Lower lobe of right lung (tissue), 2 donors: ENCODE results near the gene SSBP2. TPM values are rescaled to one million over a fixed set of nuclear protein-coding genes. Genes with fewer than 3 reads are reported as not detected.

Experiments
- ATAC-seq, 2 donors: fragments of 200-7000 bp; cut with Tn5 transposase; one replicate each; pipeline ENCODE4 v1.9.1; 2020 to 2022; ENCODE audit warnings: mild to moderate bottlenecking in 2 of 2, moderate library complexity in 2 of 2
- DNase-seq: peaks from one replicate; pipeline ENCODE4 v3.0.0-alpha.2; 2020
- H3K27ac ChIP-seq: fragments of 200-600 bp; one replicate; pipeline ENCODE4 v1.8.0; 2022
- H3K27me3 ChIP-seq: fragments of 200-600 bp; one replicate; pipeline ENCODE4 v1.8.0; 2022; ENCODE audit warnings: low read depth
- H3K36me3 ChIP-seq: fragments of 200-600 bp; one replicate; pipeline ENCODE4 v1.8.0; 2022; ENCODE audit warnings: mild to moderate bottlenecking
- H3K4me1 ChIP-seq: fragments of 200-600 bp; one replicate; pipeline ENCODE4 v1.8.0; 2022
- H3K4me3 ChIP-seq: fragments of 200-600 bp; one replicate; pipeline ENCODE4 v1.8.0; 2022; ENCODE audit warnings: mild to moderate bottlenecking
- H3K9me3 ChIP-seq: fragments of 200-600 bp; one replicate; pipeline ENCODE4 v1.8.0; 2022
- CTCF ChIP-seq: fragments of 200-600 bp; IDR thresholded peaks from one replicate; pipeline ENCODE4 v1.8.0; 2022; ENCODE audit warnings: antibody characterized with exemption, mild to moderate bottlenecking
- intact Hi-C: fragments of 100-400 bp; cut with DNase I; formaldehyde crosslinking; loops from one replicate; pipeline ENCODE4 v1.11.0; 2022
- total RNA-seq: library from RNA; stranded (reverse); fragmentation: NEBNext Ultra II Directional; extraction: Animal tissue kit (Norgen Biotek cat#: 25700); gene quantifications from one replicate; pipeline ENCODE4 v1.2.1, GENCODE V29; 2021
- donor health status: DM: no; HTN: yes; CAD: no; lungs with severe emphysema.

The SSBP2 gene
- total RNA-seq, 1 donor from 2014 or later: 41.1 TPM

DNA sequence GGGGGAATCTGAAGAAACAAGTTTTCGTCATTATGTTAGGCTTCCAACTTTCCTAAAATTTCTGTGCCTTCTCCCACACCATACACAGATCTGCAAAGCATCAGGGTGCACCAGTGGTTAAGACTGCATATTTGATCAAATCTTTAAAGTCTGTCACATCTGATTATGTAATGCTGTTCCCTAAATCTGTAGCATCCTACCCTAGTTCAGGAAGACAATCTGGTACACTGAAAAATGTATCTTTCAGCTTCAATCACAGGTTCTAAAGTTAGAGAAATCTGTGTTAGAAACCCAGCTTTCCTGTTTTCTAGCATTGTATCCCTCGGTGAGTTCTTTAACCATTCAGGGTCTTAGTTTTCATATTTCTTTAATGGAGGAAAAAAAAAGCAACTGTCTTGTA is 3.9 kb downstream of the SSBP2 start:
- H3K27ac ChIP-seq: no peak overlapping the region
- TF ChIP-seq CTCF: no peak
- no peaks in the 10 kb centered on the region for H3K36me3 ChIP-seq
- no peak for ATAC-seq
- intact Hi-C loops: loop anchor here (10.0 kb wide), 1 partner anchor 322 kb away; no protein-coding TSS in a partner anchor
- no peaks in the 10 kb centered on the region for H3K27me3 ChIP-seq
- no peak for DNase-seq
- H3K4me3 ChIP-seq: no peak overlapping the region
- peaks cover 18% of the 10 kb centered on the region for H3K4me1 ChIP-seq
- no peaks in the 10 kb centered on the region for H3K9me3 ChIP-seq

- Histone ChIP-seq H3K9me3 (no peaks in the 10 kb centered on the region), H3K27ac (no peak overlapping the region), H3K27me3 (no peaks in the 10 kb centered on the region), H3K36me3 (no peaks in the 10 kb centered on the region), H3K4me1 (no peaks in the 10 kb centered on the region), H3K4me3 (no peak overlapping the region)
- no peak for DNase-seq
- no peak for TF ChIP-seq CTCF
- no peak for ATAC-seq
- intact Hi-C loops: loop anchor here (10.0 kb wide), 1 partner anchor 316 kb away; no protein-coding TSS in a partner anchor
Measured at GRCh38 chr5:81740758-81741157, 10.1 kb downstream of the SSBP2 start.

DNA sequence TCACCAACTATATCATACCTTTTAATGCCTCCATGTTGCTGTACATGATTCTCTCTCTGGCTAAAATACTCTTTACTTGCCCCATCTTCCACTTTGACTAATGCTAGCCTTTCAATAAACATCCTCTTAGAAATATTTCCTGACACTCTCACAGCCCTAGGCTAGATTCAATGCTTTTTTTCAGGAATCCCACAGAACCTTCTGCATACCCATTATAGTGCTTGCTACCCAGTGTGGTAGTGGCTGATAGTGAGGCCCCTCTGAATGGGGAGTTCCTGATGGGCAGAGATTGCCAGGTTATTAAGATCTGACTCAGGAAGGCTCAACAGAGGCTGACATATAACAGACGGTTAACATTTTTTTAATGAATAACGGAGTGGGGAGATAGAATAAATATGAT is 11.6 kb downstream of the SSBP2 start:
- Histone ChIP-seq H3K4me1 (no peaks in the 10 kb centered on the region), H3K27ac (no peak overlapping the region), H3K27me3 (no peaks in the 10 kb centered on the region), H3K9me3 (no peaks in the 10 kb centered on the region), H3K4me3 (no peak overlapping the region), H3K36me3 (no peaks in the 10 kb centered on the region)
- intact Hi-C loops: no loop called here
- DNase-seq (no peak), ATAC-seq (no peak)
- no peak for TF ChIP-seq CTCF

DNA sequence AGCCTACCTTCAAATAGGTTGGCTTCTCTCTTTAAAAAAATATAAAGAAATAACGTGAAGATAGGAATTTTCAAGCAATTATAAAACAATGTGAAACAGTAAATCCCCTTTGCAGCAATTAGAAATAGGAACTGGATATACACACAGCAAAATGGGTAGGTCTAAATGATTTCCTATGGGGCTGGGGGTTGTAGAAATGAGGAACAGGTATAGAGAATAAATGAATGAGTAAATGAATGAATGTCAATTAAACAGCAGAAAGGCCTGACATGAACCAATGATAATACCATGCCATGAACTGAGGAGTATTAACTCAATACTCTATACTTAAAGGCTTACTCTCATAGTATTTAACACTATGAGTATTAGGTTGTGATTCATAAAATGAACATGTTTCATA is 21.6 kb downstream of the SSBP2 start:
- Histone ChIP-seq H3K36me3 (no peaks in the 10 kb centered on the region), H3K4me1 (no peaks in the 10 kb centered on the region), H3K27ac (no peak overlapping the region), H3K27me3 (no peaks in the 10 kb centered on the region), H3K4me3 (no peak overlapping the region), H3K9me3 (no peaks in the 10 kb centered on the region)
- DNase-seq: no peak
- TF ChIP-seq CTCF: no peak
- intact Hi-C loops: no loop called here
- no peak for ATAC-seq

DNA sequence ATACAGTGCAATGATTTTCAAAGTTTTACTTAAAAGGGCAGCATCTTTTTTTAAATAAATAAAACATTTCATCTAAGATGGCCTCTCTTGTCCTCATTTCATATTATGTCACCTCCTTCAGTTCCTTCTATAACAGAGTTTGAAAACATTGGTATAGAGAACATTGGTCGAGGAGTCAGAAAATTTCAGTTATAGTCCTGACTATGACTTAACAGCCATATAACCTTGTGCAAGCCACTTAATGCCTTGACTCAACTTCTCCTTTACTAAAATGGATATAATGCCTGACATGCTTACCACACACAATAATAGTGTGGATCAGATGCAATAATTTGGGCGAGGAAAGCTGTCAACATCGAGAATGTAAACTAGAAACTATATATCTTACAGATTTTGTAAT is 22.6 kb downstream of the SSBP2 start:
- Histone ChIP-seq H3K36me3 (no peaks in the 10 kb centered on the region), H3K9me3 (no peaks in the 10 kb centered on the region), H3K4me3 (no peak overlapping the region), H3K4me1 (no peaks in the 10 kb centered on the region), H3K27me3 (no peaks in the 10 kb centered on the region), H3K27ac (no peak overlapping the region)
- intact Hi-C loops: no loop called here
- no peak for ATAC-seq
- no peak for DNase-seq
- no peak for TF ChIP-seq CTCF

- Histone ChIP-seq H3K27ac (no peak overlapping the region), H3K9me3 (no peaks in the 10 kb centered on the region), H3K4me1 (peaks cover 10% of the 10 kb centered on the region), H3K4me3 (no peak overlapping the region), H3K27me3 (no peaks in the 10 kb centered on the region), H3K36me3 (no peaks in the 10 kb centered on the region)
- TF ChIP-seq CTCF: no peak
- no peak for DNase-seq
- no peak for ATAC-seq
- intact Hi-C loops: no loop called here
Measured at GRCh38 chr5:81726297-81726696, 24.6 kb downstream of the SSBP2 start.
